Right cardiac atrium (tissue), 5 donors: ENCODE data around the gene USP15. TPM values are rescaled to one million over a fixed set of nuclear protein-coding genes. Genes with fewer than 3 reads are reported as not detected.

Source experiments
- ATAC-seq, 2 donors: fragments of 200-7000 bp; cut with Tn5 transposase; one replicate each; pipeline versions ENCODE4 v1.8.0 to v1.9.1; 2020; ENCODE audit warnings: moderate library complexity in 2 of 2, mild to moderate bottlenecking in 1 of 2
- DNase-seq, 3 donors: peaks; one replicate each; pipeline ENCODE4 v3.0.0-alpha.2; 2020
- H3K27ac ChIP-seq: one replicate; pipeline ENCODE4 v1.5.1; 2013; ENCODE audit warnings: mild to moderate bottlenecking, low read length, control low read depth, moderate library complexity
- H3K27me3 ChIP-seq: one replicate; pipeline ENCODE4 v1.6.1; 2013; ENCODE audit not compliant: control insufficient read depth, insufficient read depth
- H3K4me1 ChIP-seq: one replicate; pipeline ENCODE4 v1.6.1; 2013; ENCODE audit warnings: low read length; ENCODE audit not compliant: control insufficient read depth, insufficient read depth
- H3K4me3 ChIP-seq: one replicate; pipeline ENCODE4 v1.5.1; 2013; ENCODE audit warnings: low read length, control low read depth
- H3K9me3 ChIP-seq: one replicate; pipeline ENCODE4 v1.6.1; 2013; ENCODE audit warnings: low read length; ENCODE audit not compliant: control insufficient read depth
- whole genome bisulfite sequencing: extraction: QIAGEN DNeasy Blood & Tissue Kit; methylation state at CpG from one replicate; pipeline ENCODE4 v1.1.7; 2013; 5-methylcytosine and 5-hydroxymethylcytosine counted together
- intact Hi-C, 4 donors: fragments of 100-400 bp; cut with DNase I; formaldehyde crosslinking; loops; one replicate each; pipeline versions ENCODE4 v1.11.0 to v1.14.0; 2022 to 2023
- polyA plus RNA-seq: library from polyadenylated mRNA; stranded (reverse); fragments of 200-250 nt; gene quantifications from one replicate; pipeline ENCODE4 v1.2.3, GENCODE V29; 2013
- total RNA-seq, 4 donors: library from RNA; stranded (reverse); fragmentation: NEBNext Ultra II Directional; extraction: Animal tissue kit (Norgen Biotek cat#: 25700); gene quantifications; one replicate each; pipeline ENCODE4 v1.2.1, GENCODE V29; 2021
- donor health status: healthy with polysubstance abuse.
- donor health status: DM: no; HTN: yes; CAD: no.
- donor health status: DM: no; HTN: no; CAD: no.
- donor health status: DM: no; HTN: yes; CAD: no; lungs with severe emphysema.
- donor health status: DM: yes; HTN: yes; CAD: no.

The USP15 gene
- total and polyA plus RNA-seq, 5 donors, result 38.0 to 65.7 (median 51.1) TPM

DNA sequence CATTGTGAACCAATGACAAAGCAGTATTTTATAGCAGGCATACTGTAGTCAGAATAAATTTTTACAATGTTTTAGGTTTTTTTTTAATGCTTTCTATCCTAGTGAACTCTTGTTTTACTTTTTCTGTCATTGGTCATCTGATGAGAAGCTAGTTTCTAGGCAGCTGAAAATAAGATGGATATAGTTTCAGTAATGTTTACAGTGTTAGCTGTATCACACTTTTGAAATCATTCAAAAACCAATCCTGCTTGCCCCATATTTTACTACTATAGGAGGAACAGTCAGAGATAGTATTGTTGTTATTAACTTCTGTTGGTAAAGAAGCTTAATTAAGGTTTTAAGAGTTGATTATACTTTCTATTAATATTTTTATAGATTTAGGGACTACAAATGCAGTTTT, 24.5 kb downstream of the USP15 start:
- intact Hi-C loops, result no loop called here
- Histone ChIP-seq H3K4me3 (no peak overlapping the region), H3K4me1 (peaks cover 2% of the 10 kb centered on the region), H3K27me3 (no peaks in the 10 kb centered on the region), H3K27ac (no peak overlapping the region), H3K9me3 (no peaks in the 10 kb centered on the region)
- DNase-seq, result no peak
- no peak for ATAC-seq

DNA sequence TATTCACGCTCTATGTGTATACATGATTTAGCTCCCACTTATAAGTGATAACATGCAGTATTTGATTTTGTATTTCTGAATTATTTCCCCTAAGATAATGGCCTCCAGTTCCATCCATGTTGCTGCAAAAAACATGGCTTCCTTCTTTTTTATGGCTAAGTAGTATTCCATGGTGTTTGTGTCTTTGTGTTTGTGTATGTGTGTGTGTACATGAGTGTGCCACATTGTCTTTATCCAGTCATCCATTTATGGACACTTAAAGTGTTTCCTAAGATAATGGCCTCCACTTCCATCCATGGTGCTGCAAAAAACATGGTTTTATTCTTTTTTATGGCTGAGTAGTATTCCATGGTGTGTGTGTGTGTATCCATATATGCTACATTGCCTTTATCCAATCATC, 25.1 kb downstream of the USP15 start:
- no peak overlapping the region for H3K27ac ChIP-seq
- H3K4me1 ChIP-seq, result peaks cover under 1% of the 10 kb centered on the region
- no peak overlapping the region for H3K4me3 ChIP-seq
- intact Hi-C loops, result no loop called here
- H3K9me3 ChIP-seq, result no peaks in the 10 kb centered on the region
- no peak for ATAC-seq
- WGBS, result 97% methylated on average over 1 of the region's 1 CpG
- H3K27me3 ChIP-seq, result no peaks in the 10 kb centered on the region
- DNase-seq, result no peak

DNA sequence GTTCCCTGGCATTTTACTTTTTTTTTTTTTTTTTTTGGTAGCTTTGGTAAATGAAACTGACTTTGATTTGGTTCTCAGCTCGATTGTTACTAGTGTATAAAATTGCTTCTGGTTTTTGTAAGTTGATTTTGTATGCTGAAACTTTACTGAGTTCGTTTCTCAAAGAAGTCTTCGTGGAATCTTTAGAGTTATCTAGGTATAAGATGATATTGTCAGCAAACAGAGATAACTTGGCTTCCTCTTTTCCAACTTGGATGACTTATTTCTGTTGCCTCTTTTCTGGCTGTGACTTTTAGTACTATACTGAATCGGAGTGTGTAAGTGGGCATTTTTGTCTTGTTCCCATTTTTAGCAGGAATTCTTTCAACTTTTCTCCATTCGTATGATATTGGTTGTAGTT, 28.1 kb downstream of the USP15 start:
- ATAC-seq (no peak), DNase-seq (no peak)
- intact Hi-C loops, result no loop called here
- Histone ChIP-seq H3K9me3 (no peaks in the 10 kb centered on the region), H3K27ac (no peak overlapping the region), H3K4me3 (no peak overlapping the region), H3K4me1 (no peaks in the 10 kb centered on the region), H3K27me3 (no peaks in the 10 kb centered on the region)
- WGBS, result 86% methylated on average over 5 of the region's 5 CpGs

DNA sequence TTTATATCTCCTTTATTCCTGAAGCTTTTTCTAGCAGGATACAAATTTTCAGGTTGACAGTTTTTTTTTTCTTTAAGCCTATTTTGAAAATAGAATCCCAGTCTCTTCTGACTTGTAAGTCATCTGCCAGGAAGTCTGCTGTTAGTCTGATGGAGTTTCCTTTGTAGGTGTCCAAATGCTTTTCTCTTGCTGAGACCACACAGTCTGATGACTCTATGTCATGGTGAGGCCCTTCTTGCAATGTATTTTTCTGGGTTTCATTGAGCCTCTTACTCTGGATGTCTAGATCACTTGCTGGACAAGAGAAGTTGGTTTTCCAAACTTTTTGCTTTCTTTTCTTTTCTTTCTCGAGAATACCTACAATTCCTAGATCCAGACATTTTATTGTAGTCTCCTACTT, 30.6 kb downstream of the USP15 start:
- H3K4me3 ChIP-seq, result no peak overlapping the region
- H3K27me3 ChIP-seq, result no peaks in the 10 kb centered on the region
- ATAC-seq (no peak), DNase-seq (no peak)
- no peaks in the 10 kb centered on the region for H3K4me1 ChIP-seq
- WGBS, result 100% methylated on average over 1 of the region's 1 CpG
- no peaks in the 10 kb centered on the region for H3K9me3 ChIP-seq
- no peak overlapping the region for H3K27ac ChIP-seq
- intact Hi-C loops, result no loop called here

DNA sequence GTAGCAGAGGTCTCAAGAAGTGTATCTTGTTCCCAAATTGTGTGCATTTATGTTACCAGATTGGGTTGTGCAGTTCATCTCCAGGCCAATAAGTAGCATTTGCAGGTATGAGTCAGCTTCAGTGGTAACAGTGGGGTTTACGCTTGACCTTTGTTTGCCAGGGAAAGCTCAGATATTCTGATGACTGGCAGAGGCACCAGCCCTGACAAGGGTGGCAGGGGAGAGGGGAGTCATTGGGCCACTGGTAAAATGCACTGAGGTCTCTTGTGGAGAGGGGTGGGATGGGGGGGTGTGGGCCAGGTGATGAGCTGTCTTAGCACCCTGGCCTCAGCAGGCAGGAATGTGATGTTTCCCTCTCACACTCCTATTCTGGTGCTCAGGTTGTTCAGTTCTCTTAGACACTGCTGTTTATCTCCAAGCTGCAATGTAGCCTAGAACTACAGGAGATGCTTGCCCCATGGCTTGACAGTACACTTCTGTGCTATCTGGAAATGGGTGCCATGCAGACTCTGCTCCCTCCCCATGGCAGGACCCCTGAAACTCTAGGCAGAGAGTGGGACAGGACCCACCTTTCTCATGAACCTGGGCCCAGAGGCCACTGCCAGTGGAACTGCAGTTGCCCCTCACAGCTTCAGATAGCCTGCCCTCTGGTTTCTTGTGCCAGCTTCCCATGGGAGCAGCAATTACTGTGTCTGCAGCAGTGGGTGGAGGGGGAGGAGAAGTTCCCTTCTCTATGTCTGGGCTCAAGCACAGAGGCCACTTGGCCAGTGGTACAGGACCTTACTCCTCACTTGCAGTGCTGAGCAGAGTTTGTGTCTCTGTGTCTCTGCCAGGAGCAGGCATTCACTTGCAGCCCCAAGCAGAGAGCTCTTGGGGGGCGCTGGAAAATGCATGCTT, 31.9 kb downstream of the USP15 start:
- Histone ChIP-seq H3K27me3 (no peaks in the 10 kb centered on the region), H3K9me3 (no peaks in the 10 kb centered on the region), H3K27ac (no peak overlapping the region), H3K4me1 (no peaks in the 10 kb centered on the region), H3K4me3 (no peak overlapping the region)
- ATAC-seq, result peak; percentile 32 to 41
- 96% methylated on average over 2 of the region's 2 CpGs for WGBS
- intact Hi-C loops, result no loop called here
- DNase-seq, result no peak

DNA sequence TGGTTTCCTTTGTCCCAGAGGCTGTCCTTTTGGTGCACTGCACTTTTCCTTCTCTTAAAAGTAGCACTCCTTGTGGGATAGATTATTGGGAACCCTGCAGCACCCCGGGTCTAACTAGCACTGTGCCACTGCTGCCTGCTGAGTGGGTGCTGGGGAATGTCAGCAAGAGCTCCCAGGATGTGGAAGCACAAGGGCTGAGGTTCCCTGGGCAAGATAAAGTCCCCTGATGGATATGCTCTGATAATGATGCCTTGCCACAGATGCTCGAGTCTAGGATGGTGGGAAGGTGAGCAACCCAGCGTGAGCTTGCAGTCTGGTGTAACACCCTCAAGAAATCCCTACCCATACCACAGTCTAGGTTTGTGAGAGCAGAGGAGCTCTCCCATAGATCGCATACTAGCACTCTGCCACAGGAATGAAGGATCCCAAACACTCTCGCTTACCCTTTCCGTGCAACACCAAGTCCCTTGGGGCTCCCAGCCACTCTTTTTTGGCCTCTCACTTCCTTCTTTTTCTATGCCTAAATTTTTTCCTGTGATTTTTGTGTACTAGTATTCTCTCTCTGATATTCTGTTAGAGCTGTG, 32.6 kb downstream of the USP15 start:
- 77% methylated on average over 6 of the region's 6 CpGs for WGBS
- no peaks in the 10 kb centered on the region for H3K4me1 ChIP-seq
- no peak overlapping the region for H3K27ac ChIP-seq
- H3K9me3 ChIP-seq, result no peaks in the 10 kb centered on the region
- DNase-seq, result no peak
- no peaks in the 10 kb centered on the region for H3K27me3 ChIP-seq
- H3K4me3 ChIP-seq, result no peak overlapping the region
- intact Hi-C loops, result no loop called here
- peak in 1 of 2 donors; percentile 40 for ATAC-seq

DNA sequence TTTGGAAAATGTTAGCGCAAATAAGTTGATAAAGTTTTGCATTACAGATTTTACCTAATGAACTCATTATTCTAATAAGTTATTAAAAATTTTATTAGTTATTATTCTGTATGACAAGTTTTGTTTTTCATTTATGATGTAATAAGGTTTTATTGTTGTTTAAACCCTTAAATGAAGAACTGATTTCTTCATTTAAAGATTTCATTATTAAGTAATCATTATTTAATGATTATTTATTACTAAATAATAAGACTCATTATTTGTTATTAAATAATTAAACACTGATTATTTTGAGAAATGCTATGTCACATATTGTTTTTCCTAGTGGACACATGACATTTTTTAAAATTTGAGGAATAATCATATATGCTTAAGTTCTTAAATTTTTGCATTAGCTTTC, 34.2 kb downstream of the USP15 start:
- DNase-seq (no peak), ATAC-seq (no peak)
- H3K4me3 ChIP-seq, result no peak overlapping the region
- H3K4me1 ChIP-seq, result peaks cover 2% of the 10 kb centered on the region
- intact Hi-C loops, result no loop called here
- WGBS, result 97% methylated on average over 1 of the region's 1 CpG
- H3K9me3 ChIP-seq, result no peaks in the 10 kb centered on the region
- H3K27me3 ChIP-seq, result no peaks in the 10 kb centered on the region
- no peak overlapping the region for H3K27ac ChIP-seq

DNA sequence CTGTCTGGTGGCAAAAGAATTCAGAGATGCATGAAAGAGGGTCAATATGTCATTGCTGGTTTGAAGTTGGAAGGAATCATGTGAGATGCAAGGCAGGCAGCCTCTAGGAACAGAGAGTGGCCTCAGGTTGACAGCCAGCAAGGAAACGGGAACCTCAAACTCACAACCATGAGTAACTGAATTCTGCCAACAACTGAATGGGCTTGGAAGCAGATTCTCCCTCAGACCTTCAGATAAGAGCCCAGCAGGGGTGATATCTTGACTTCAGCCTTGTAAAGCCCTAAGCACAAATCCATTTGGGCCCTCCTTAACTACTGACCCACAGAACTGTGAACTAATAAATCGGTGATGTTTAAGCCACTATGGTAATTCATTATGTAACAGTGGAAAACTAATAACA, 35.8 kb downstream of the USP15 start:
- intact Hi-C loops, result no loop called here
- Histone ChIP-seq H3K4me3 (no peak overlapping the region), H3K9me3 (no peaks in the 10 kb centered on the region), H3K27ac (no peak overlapping the region), H3K4me1 (peaks cover 2% of the 10 kb centered on the region), H3K27me3 (no peaks in the 10 kb centered on the region)
- no peak for DNase-seq
- 80% methylated on average over 2 of the region's 2 CpGs for WGBS
- no peak for ATAC-seq

DNA sequence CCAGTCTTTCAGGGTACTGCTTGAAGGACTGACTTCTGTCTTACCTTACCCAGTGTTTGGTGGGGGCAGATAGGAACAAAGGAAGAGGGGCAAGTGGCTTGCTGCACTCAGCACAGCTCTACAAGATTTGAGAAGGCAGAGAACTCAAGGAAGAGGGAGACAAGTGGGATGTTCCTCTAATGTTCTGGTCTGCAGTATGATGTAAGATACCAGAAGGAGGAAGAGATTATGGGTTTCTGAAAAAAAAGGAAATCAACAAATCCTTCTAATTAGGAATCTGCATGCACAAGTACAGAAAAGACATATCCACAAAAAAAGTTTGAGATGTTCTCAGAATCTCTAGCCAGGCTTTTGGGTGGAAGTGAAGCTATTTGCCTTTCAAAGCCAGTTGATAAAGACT, 37.1 kb downstream of the USP15 start:
- peak in 1 of 2 donors; percentile 21 for ATAC-seq
- H3K4me1 ChIP-seq, result peaks cover 2% of the 10 kb centered on the region
- intact Hi-C loops, result no loop called here
- no peak overlapping the region for H3K4me3 ChIP-seq
- H3K27ac ChIP-seq, result no peak overlapping the region
- H3K9me3 ChIP-seq, result no peaks in the 10 kb centered on the region
- no peaks in the 10 kb centered on the region for H3K27me3 ChIP-seq
- DNase-seq, result no peak

DNA sequence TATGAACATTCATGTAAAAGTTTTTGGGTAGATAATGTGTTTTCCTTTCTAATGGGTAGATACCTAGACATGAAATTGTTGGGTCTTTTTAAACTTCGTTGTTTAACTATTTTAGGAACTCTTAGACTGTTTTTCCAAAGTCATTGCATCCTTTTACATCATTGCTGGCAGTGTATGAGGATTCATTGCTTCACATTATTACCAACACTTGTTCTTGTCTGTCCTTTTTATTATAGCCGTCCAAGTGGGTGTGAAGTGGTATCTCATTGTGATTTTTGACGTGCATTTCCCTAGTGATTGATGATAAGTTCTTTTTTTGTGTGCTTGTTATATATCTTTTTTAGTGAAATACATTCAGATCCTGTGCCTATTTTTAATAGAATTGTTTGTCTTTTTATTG, 39.4 kb downstream of the USP15 start:
- no peak for DNase-seq
- intact Hi-C loops, result no loop called here
- peak in 1 of 2 donors; percentile 39 for ATAC-seq
- Histone ChIP-seq H3K4me1 (peaks cover 2% of the 10 kb centered on the region), H3K27me3 (no peaks in the 10 kb centered on the region), H3K27ac (no peak overlapping the region), H3K9me3 (no peaks in the 10 kb centered on the region), H3K4me3 (no peak overlapping the region)
- WGBS, result 35% methylated on average over 3 of the region's 3 CpGs

DNA sequence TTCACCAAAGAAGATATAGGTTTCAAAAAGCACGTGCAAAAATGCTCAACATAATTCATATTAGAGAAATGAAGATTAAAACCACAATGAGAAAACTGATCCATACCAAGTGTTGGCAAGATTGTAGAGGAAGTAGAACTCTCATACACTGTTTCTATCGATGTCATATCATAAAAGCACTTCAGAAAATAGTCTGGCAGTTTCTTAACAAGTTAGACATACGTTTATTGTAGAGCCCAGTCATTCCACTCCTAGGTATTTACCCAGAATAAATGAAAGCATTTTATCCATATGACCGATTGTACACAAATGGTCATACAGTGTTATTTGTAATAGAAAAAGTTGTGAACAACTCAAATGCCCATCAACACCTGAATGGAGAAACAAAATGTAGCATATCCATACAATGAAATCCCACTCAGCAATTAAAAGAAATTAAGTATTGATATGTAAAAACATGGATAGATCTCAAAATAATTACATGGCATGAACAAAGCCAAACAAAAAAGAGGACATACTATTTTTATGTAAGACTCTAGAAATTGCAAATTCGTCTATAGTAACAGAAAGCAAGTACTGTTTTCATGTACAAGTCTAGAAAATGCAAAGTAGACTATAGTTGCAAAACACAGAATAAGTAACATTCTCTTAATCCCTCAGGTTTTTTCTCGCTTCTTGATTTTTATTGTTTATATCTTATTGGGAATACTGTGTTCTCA, 41.0 kb downstream of the USP15 start:
- Histone ChIP-seq H3K4me3 (no peak overlapping the region), H3K9me3 (no peaks in the 10 kb centered on the region), H3K27me3 (no peaks in the 10 kb centered on the region), H3K27ac (no peak overlapping the region), H3K4me1 (peaks cover 2% of the 10 kb centered on the region)
- no peak for ATAC-seq
- intact Hi-C loops, result no loop called here
- 77% methylated on average over 6 of the region's 6 CpGs for WGBS
- no peak for DNase-seq
